Neural progenitor cell (in vitro differentiated cells): ENCODE results near the gene FAM234A. TPM values are rescaled to one million over a fixed set of nuclear protein-coding genes. Genes with fewer than 3 reads are reported as not detected.

Experiments
- DNase-seq: peaks from one replicate; pipeline ENCODE4 v3.0.0-alpha.2; 2016; ENCODE audit warnings: low spot score
- H2AFZ ChIP-seq: fragments of 200-600 bp; sonication (generic); replicated peaks from 2 replicates; pipeline ENCODE4 v1.6.1; 2016; ENCODE audit warnings: antibody characterized with exemption
- H3F3A ChIP-seq: fragments of 200-600 bp; sonication (generic); 2 replicates; pipeline ENCODE4 v1.6.1; 2016; ENCODE audit warnings: antibody characterized with exemption, low read depth
- H3K27ac ChIP-seq: fragments of 200-600 bp; sonication (generic); 2 replicates; pipeline ENCODE4 v1.5.1; 2016; ENCODE audit warnings: mild to moderate bottlenecking
- H3K27me3 ChIP-seq: fragments of 200-600 bp; sonication (generic); 2 replicates; pipeline ENCODE4 v1.6.1; 2016; ENCODE audit warnings: mild to moderate bottlenecking, moderate library complexity
- H3K36me3 ChIP-seq: fragments of 200-600 bp; sonication (generic); 2 replicates; pipeline ENCODE4 v1.5.1; 2016
- H3K4me1 ChIP-seq: fragments of 200-600 bp; sonication (generic); 2 replicates; pipeline ENCODE4 v1.6.1; 2016; ENCODE audit warnings: mixed run types
- H3K4me2 ChIP-seq: fragments of 200-600 bp; sonication (generic); 2 replicates; pipeline ENCODE4 v1.6.1; 2016
- H3K4me3 ChIP-seq: fragments of 200-600 bp; sonication (generic); 2 replicates; pipeline ENCODE4 v1.5.1; 2016
- H3K79me2 ChIP-seq: fragments of 200-600 bp; sonication (generic); 2 replicates; pipeline ENCODE4 v1.6.1; 2016; ENCODE audit warnings: low read depth
- H3K9ac ChIP-seq: fragments of 200-600 bp; sonication (generic); 2 replicates; pipeline ENCODE4 v1.6.1; 2016
- H3K9me3 ChIP-seq: fragments of 200-600 bp; sonication (generic); 2 replicates; pipeline ENCODE4 v1.5.1; 2016; ENCODE audit warnings: low read depth
- H4K20me1 ChIP-seq: fragments of 200-600 bp; sonication (generic); 2 replicates; pipeline ENCODE4 v1.6.1; 2016; ENCODE audit warnings: low read depth
- H3K27ac Mint-ChIP-seq: 3 replicates; pipeline ENCODE4 v1.8.0; 2021; ENCODE audit warnings: mixed read lengths
- H3K27me3 Mint-ChIP-seq: 2 replicates; pipeline ENCODE4 v1.8.0; 2022; ENCODE audit warnings: low read depth, mild to moderate bottlenecking, inconsistent platforms, moderate library complexity, mixed read lengths; ENCODE audit not compliant: insufficient read depth
- H3K36me3 Mint-ChIP-seq: 3 replicates; pipeline ENCODE4 v1.8.0; 2021; ENCODE audit warnings: mixed read lengths
- H3K4me1 Mint-ChIP-seq: 3 replicates; pipeline ENCODE4 v1.8.0; 2021; ENCODE audit warnings: mixed read lengths
- H3K4me3 Mint-ChIP-seq: 3 replicates; pipeline ENCODE4 v1.8.0; 2021; ENCODE audit warnings: mild to moderate bottlenecking, moderate library complexity, mixed read lengths
- H3K9me3 Mint-ChIP-seq: 3 replicates; pipeline ENCODE4 v1.8.0; 2020; ENCODE audit warnings: mixed read lengths
- CTCF ChIP-seq: fragments of 200-600 bp; sonication (generic); IDR thresholded peaks from 2 replicates; pipeline ENCODE4 v1.5.1; 2017; ENCODE audit warnings: antibody characterized with exemption, mild to moderate bottlenecking
- EZH2 ChIP-seq: fragments of 200-600 bp; sonication (generic); IDR thresholded peaks from 2 replicates; pipeline ENCODE4 v1.6.1; 2017; ENCODE audit warnings: antibody characterized with exemption, mild to moderate bottlenecking, moderate library complexity
- EZH2phosphoT487 ChIP-seq: fragments of 200-600 bp; sonication (generic); IDR thresholded peaks from 2 replicates; pipeline ENCODE4 v1.6.1; 2017; ENCODE audit warnings: antibody characterized with exemption
- total RNA-seq: library from RNA; depleted of rRNA; stranded (reverse); fragments of >200 nt; gene quantifications from 2 replicates; pipeline ENCODE4 v1.2.3, GENCODE V29; 2015; ENCODE audit warnings: low replicate concordance

The FAM234A gene
- total RNA-seq, 1 donor from 2014 or later, result 115 TPM

- Histone ChIP-seq H3K4me2 (no peak overlapping the region), H4K20me1 (no peaks in the 10 kb centered on the region), H3K9me3 (no peaks in the 10 kb centered on the region), H3K4me3 (no peak overlapping the region), H3K4me1 (no peaks in the 10 kb centered on the region), H3F3A (no peaks in the 10 kb centered on the region), H3K27ac (no peak overlapping the region), H3K9ac (no peak overlapping the region), H3K79me2 (no peaks in the 10 kb centered on the region), H3K27me3 (peaks cover 2% of the 10 kb centered on the region), H2AFZ (no peak overlapping the region), H3K36me3 (no peaks in the 10 kb centered on the region)
- Mint-ChIP-seq H3K27ac (no peak overlapping the region), H3K4me1 (no peaks in the 10 kb centered on the region), H3K9me3 (peaks cover 5% of the 10 kb centered on the region), H3K36me3 (peaks cover 10% of the 10 kb centered on the region), H3K27me3 (peaks cover 2% of the 10 kb centered on the region), H3K4me3 (no peak overlapping the region)
- no peak for TF ChIP-seq CTCF
- no peak for TF ChIP-seq EZH2phosphoT487
- no peak for TF ChIP-seq EZH2
- no peak for DNase-seq
These were observed 52.7 kb downstream of the FAM234A start for GRCh38 chr16:287298-287811.

- Histone ChIP-seq H3K27ac (no peak overlapping the region), H3K9me3 (no peaks in the 10 kb centered on the region), H3K27me3 (no peaks in the 10 kb centered on the region), H3K4me2 (no peak overlapping the region), H3K79me2 (no peaks in the 10 kb centered on the region), H4K20me1 (no peaks in the 10 kb centered on the region), H3K36me3 (no peaks in the 10 kb centered on the region), H3K4me3 (no peak overlapping the region), H2AFZ (no peak overlapping the region), H3K9ac (no peak overlapping the region), H3K4me1 (no peaks in the 10 kb centered on the region), H3F3A (no peaks in the 10 kb centered on the region)
- TF ChIP-seq EZH2 (no peak), CTCF (no peak), EZH2phosphoT487 (no peak)
- peaks cover 2% of the 10 kb centered on the region for H3K27me3 Mint-ChIP-seq
- peaks cover 13% of the 10 kb centered on the region for H3K36me3 Mint-ChIP-seq
- H3K4me3 Mint-ChIP-seq, result no peak overlapping the region
- peaks cover 5% of the 10 kb centered on the region for H3K9me3 Mint-ChIP-seq
- DNase-seq, result no peak
- H3K4me1 Mint-ChIP-seq, result no peaks in the 10 kb centered on the region
- H3K27ac Mint-ChIP-seq, result no peak overlapping the region
These were observed 53.6 kb downstream of the FAM234A start for GRCh38 chr16:287981-288920.

GRCh38 chr16:289395-289997, 54.9 kb downstream of the FAM234A start:
- Histone ChIP-seq H3K9me3 (no peaks in the 10 kb centered on the region), H3F3A (no peaks in the 10 kb centered on the region), H3K27me3 (no peaks in the 10 kb centered on the region), H3K4me1 (no peaks in the 10 kb centered on the region), H3K4me2 (no peak overlapping the region), H3K4me3 (no peak overlapping the region), H3K79me2 (no peaks in the 10 kb centered on the region), H3K9ac (no peak overlapping the region), H3K36me3 (no peaks in the 10 kb centered on the region), H2AFZ (no peak overlapping the region), H4K20me1 (no peaks in the 10 kb centered on the region), H3K27ac (no peak overlapping the region)
- H3K36me3 Mint-ChIP-seq, result peaks cover 13% of the 10 kb centered on the region
- no peaks in the 10 kb centered on the region for H3K4me1 Mint-ChIP-seq
- peaks cover 5% of the 10 kb centered on the region for H3K9me3 Mint-ChIP-seq
- H3K27ac Mint-ChIP-seq, result no peak overlapping the region
- H3K27me3 Mint-ChIP-seq, result peaks cover 2% of the 10 kb centered on the region
- TF ChIP-seq CTCF (no peak), EZH2phosphoT487 (no peak), EZH2 (no peak)
- DNase-seq, result no peak
- no peak overlapping the region for H3K4me3 Mint-ChIP-seq
